SK-N-SH treated with all-trans-retinoic acid at 6 μM for 48 hours (cell line): ENCODE measurements around the gene AGAP1.

Experiments used
- ATAC-seq: fragments of 200-7000 bp; cut with Tn5 transposase; 3 replicates; pipeline ENCODE4 v1.9.1; 2020; ENCODE audit warnings: mild to moderate bottlenecking, moderate library complexity
- ARNTL ChIP-seq: fragments of 450-650 bp; formaldehyde crosslinking; IDR thresholded peaks from 2 replicates; pipeline ENCODE4 v1.5.0; 2020; ENCODE audit warnings: low read depth, mild to moderate bottlenecking, moderate library complexity, borderline replicate concordance
- BACH2 ChIP-seq: fragments of 250-450 bp; sonication (Bioruptor Pico); IDR thresholded peaks from 2 replicates; pipeline ENCODE4 v1.9.0; 2021; ENCODE audit warnings: mild to moderate bottlenecking, borderline replicate concordance
- CSDC2 ChIP-seq: fragments of 250-450 bp; sonication (Bioruptor Pico); IDR thresholded peaks from 2 replicates; pipeline ENCODE4 v1.5.0; 2020; ENCODE audit warnings: mild to moderate bottlenecking, moderate library complexity
- ESRRG ChIP-seq: fragments of 250-450 bp; sonication (Bioruptor Pico); IDR thresholded peaks from 2 replicates; pipeline ENCODE4 v1.6.1; 2021; ENCODE audit warnings: mild to moderate bottlenecking
- GLIS3 ChIP-seq: fragments of 250-450 bp; sonication (Bioruptor Pico); IDR thresholded peaks from 2 replicates; pipeline ENCODE4 v1.5.0; 2020; ENCODE audit warnings: mild to moderate bottlenecking, moderate library complexity
- ISL1 ChIP-seq: fragments of 250-450 bp; sonication (Bioruptor Pico); IDR thresholded peaks from 2 replicates; pipeline ENCODE4 v2.1.2; 2022; ENCODE audit warnings: mild to moderate bottlenecking, moderate library complexity
- OSR1 ChIP-seq: fragments of 250-450 bp; sonication (Bioruptor Pico); IDR thresholded peaks from 2 replicates; pipeline ENCODE4 v1.8.0; 2022; ENCODE audit warnings: moderate library complexity, mild to moderate bottlenecking, inconsistent platforms
- POU6F1 ChIP-seq: fragments of 250-450 bp; sonication (Bioruptor Pico); IDR thresholded peaks from 2 replicates; pipeline ENCODE4 v1.8.0; 2021; ENCODE audit warnings: low read depth, mild to moderate bottlenecking, moderate library complexity, borderline replicate concordance
- PPARA ChIP-seq: fragments of 250-450 bp; sonication (Bioruptor Pico); IDR thresholded peaks from 2 replicates; pipeline ENCODE4 v1.5.0; 2020; ENCODE audit warnings: mild to moderate bottlenecking, borderline replicate concordance
- RARB ChIP-seq: fragments of 250-450 bp; sonication (Bioruptor Pico); IDR thresholded peaks from 2 replicates; pipeline ENCODE4 v1.8.0; 2021; ENCODE audit warnings: mild to moderate bottlenecking, moderate library complexity
- SNAI2 ChIP-seq: fragments of 250-450 bp; sonication (Bioruptor Pico); IDR thresholded peaks from 2 replicates; pipeline ENCODE4 v1.5.0; 2020; ENCODE audit warnings: mild to moderate bottlenecking, moderate library complexity
- TCF4 ChIP-seq: fragments of 250-450 bp; sonication (Bioruptor Pico); IDR thresholded peaks from 2 replicates; pipeline ENCODE4 v1.8.0; 2021; ENCODE audit warnings: mild to moderate bottlenecking, moderate library complexity, borderline replicate concordance
- TOX ChIP-seq: fragments of 250-450 bp; sonication (Bioruptor Pico); IDR thresholded peaks from 2 replicates; pipeline ENCODE4 v1.8.0; 2021; ENCODE audit warnings: mild to moderate bottlenecking, moderate library complexity, borderline replicate concordance
- ZC3H10 ChIP-seq: fragments of 250-450 bp; sonication (Bioruptor Pico); IDR thresholded peaks from 2 replicates; pipeline ENCODE4 v1.5.1; 2021; ENCODE audit warnings: mild to moderate bottlenecking, moderate library complexity
- ZFP3 ChIP-seq: fragments of 250-450 bp; sonication (Bioruptor Pico); IDR thresholded peaks from 2 replicates; pipeline ENCODE4 v1.5.0; 2020; ENCODE audit warnings: mild to moderate bottlenecking, moderate library complexity
- ZFP30 ChIP-seq: fragments of 450-650 bp; formaldehyde crosslinking; IDR thresholded peaks from 2 replicates; pipeline ENCODE4 v1.5.0; 2022; ENCODE audit warnings: mild to moderate bottlenecking, moderate library complexity
- ZNF565 ChIP-seq: fragments of 450-650 bp; formaldehyde crosslinking; conservative IDR thresholded peaks from 2 replicates; pipeline ENCODE4 v1.5.0; 2020; ENCODE audit warnings: low read depth, mild to moderate bottlenecking, moderate library complexity
- TF ChIP-seq, protein P1 (sequence below): fragments of 250-450 bp; sonication (Bioruptor Pico); IDR thresholded peaks from 2 replicates; pipeline ENCODE4 v1.8.0; 2020; ENCODE audit warnings: mild to moderate bottlenecking, moderate library complexity, borderline replicate concordance
- TF ChIP-seq, protein P2 (sequence below): fragments of 250-450 bp; sonication (Bioruptor Pico); IDR thresholded peaks from 2 replicates; pipeline ENCODE4 v1.5.1; 2020; ENCODE audit warnings: low read depth, mild to moderate bottlenecking, moderate library complexity
- TF ChIP-seq, protein P3 (sequence below): fragments of 250-450 bp; sonication (Bioruptor Pico); IDR thresholded peaks from 2 replicates; pipeline ENCODE4 v1.5.0; 2020; ENCODE audit warnings: mild to moderate bottlenecking, moderate library complexity
- TF ChIP-seq, protein P4 (sequence below): fragments of 250-450 bp; sonication (Bioruptor Pico); IDR thresholded peaks from 2 replicates; pipeline ENCODE4 v1.5.1; 2021; ENCODE audit warnings: mild to moderate bottlenecking, moderate library complexity

Gene AGAP1

GRCh38 chr2:235587202-235587601, 93.4 kb downstream of the AGAP1 start:
- no peak for ATAC-seq
- TF ChIP-seq CSDC2 = no peak
- no peak for TF ChIP-seq RARB
- TF ChIP-seq ISL1 (CRISPR knock-in tag) = no peak
- TF ChIP-seq GLIS3 (CRISPR knock-in tag) = no peak
- TF ChIP-seq SNAI2 (CRISPR knock-in tag) = no peak
- no peak for TF ChIP-seq TCF4 (CRISPR knock-in tag)
- TF ChIP-seq ZFP30 (CRISPR knock-in tag) = no peak
- TF ChIP-seq, all 23 proteins: peak for 0

GRCh38 chr2:235588750-235589149, 94.9 kb downstream of the AGAP1 start:
- TF ChIP-seq ZNF565 (no peak), POU6F1 (no peak), RARB (no peak), OSR1 (CRISPR knock-in tag) (no peak), ZFP30 (CRISPR knock-in tag) (no peak), SNAI2 (CRISPR knock-in tag) (no peak), ZFP3 (CRISPR knock-in tag) (no peak)
- TF ChIP-seq, protein P1, sequence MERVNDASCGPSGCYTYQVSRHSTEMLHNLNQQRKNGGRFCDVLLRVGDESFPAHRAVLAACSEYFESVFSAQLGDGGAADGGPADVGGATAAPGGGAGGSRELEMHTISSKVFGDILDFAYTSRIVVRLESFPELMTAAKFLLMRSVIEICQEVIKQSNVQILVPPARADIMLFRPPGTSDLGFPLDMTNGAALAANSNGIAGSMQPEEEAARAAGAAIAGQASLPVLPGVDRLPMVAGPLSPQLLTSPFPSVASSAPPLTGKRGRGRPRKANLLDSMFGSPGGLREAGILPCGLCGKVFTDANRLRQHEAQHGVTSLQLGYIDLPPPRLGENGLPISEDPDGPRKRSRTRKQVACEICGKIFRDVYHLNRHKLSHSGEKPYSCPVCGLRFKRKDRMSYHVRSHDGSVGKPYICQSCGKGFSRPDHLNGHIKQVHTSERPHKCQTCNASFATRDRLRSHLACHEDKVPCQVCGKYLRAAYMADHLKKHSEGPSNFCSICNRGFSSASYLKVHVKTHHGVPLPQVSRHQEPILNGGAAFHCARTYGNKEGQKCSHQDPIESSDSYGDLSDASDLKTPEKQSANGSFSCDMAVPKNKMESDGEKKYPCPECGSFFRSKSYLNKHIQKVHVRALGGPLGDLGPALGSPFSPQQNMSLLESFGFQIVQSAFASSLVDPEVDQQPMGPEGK (CRISPR knock-in tag) = no peak
- TF ChIP-seq, protein P2, sequence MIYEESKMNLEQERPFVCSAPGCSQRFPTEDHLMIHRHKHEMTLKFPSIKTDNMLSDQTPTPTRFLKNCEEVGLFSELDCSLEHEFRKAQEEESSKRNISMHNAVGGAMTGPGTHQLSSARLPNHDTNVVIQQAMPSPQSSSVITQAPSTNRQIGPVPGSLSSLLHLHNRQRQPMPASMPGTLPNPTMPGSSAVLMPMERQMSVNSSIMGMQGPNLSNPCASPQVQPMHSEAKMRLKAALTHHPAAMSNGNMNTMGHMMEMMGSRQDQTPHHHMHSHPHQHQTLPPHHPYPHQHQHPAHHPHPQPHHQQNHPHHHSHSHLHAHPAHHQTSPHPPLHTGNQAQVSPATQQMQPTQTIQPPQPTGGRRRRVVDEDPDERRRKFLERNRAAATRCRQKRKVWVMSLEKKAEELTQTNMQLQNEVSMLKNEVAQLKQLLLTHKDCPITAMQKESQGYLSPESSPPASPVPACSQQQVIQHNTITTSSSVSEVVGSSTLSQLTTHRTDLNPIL (CRISPR knock-in tag) = no peak
- TF ChIP-seq, protein P3, sequence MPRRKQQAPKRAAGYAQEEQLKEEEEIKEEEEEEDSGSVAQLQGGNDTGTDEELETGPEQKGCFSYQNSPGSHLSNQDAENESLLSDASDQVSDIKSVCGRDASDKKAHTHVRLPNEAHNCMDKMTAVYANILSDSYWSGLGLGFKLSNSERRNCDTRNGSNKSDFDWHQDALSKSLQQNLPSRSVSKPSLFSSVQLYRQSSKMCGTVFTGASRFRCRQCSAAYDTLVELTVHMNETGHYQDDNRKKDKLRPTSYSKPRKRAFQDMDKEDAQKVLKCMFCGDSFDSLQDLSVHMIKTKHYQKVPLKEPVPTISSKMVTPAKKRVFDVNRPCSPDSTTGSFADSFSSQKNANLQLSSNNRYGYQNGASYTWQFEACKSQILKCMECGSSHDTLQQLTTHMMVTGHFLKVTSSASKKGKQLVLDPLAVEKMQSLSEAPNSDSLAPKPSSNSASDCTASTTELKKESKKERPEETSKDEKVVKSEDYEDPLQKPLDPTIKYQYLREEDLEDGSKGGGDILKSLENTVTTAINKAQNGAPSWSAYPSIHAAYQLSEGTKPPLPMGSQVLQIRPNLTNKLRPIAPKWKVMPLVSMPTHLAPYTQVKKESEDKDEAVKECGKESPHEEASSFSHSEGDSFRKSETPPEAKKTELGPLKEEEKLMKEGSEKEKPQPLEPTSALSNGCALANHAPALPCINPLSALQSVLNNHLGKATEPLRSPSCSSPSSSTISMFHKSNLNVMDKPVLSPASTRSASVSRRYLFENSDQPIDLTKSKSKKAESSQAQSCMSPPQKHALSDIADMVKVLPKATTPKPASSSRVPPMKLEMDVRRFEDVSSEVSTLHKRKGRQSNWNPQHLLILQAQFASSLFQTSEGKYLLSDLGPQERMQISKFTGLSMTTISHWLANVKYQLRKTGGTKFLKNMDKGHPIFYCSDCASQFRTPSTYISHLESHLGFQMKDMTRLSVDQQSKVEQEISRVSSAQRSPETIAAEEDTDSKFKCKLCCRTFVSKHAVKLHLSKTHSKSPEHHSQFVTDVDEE = no peak
- no peak for ATAC-seq

DNA sequence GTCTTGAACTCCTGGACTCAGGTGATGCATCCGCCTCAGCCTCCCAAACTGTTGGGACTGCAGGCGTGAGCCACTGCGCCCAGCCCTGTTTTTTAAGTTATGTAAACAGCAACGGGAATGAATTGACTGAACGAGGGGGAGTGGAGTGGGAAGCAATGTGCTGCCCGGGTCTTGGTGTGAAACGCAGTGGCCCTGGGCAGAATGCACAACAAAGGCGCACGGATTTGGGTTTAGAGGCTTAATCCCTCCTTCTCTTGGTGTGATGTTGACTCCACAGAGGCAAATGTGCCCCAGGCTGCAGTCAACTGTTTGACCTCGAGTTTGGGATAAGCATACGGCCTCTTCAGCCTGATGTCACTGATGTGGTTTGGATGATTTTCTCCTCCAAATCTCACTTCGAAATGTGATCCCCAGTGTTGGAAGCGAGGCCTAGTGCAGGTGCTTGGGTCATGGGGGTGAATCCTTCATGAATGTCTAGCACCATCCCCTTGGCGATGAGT, 97.4 kb downstream of the AGAP1 start:
- TF ChIP-seq ZFP3 (CRISPR knock-in tag) (no peak), CSDC2 (no peak), ISL1 (CRISPR knock-in tag) (no peak), RARB (no peak), PPARA (CRISPR knock-in tag) (no peak), BACH2 (no peak), ARNTL (CRISPR knock-in tag) (no peak), ESRRG (CRISPR knock-in tag) (no peak), SNAI2 (CRISPR knock-in tag) (no peak), OSR1 (CRISPR knock-in tag) (no peak), ZC3H10 (no peak), POU6F1 (no peak), TOX (CRISPR knock-in tag) (no peak)
- TF ChIP-seq, protein P1 (CRISPR knock-in tag) = no peak
- TF ChIP-seq, protein P4, sequence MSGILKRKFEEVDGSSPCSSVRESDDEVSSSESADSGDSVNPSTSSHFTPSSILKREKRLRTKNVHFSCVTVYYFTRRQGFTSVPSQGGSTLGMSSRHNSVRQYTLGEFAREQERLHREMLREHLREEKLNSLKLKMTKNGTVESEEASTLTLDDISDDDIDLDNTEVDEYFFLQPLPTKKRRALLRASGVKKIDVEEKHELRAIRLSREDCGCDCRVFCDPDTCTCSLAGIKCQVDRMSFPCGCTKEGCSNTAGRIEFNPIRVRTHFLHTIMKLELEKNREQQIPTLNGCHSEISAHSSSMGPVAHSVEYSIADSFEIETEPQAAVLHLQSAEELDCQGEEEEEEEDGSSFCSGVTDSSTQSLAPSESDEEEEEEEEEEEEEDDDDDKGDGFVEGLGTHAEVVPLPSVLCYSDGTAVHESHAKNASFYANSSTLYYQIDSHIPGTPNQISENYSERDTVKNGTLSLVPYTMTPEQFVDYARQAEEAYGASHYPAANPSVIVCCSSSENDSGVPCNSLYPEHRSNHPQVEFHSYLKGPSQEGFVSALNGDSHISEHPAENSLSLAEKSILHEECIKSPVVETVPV (CRISPR knock-in tag) = no peak
- no peak for ATAC-seq
